Measurements from ENCODE around the gene TBC1D14.

TBC1D14 gene

DNA sequence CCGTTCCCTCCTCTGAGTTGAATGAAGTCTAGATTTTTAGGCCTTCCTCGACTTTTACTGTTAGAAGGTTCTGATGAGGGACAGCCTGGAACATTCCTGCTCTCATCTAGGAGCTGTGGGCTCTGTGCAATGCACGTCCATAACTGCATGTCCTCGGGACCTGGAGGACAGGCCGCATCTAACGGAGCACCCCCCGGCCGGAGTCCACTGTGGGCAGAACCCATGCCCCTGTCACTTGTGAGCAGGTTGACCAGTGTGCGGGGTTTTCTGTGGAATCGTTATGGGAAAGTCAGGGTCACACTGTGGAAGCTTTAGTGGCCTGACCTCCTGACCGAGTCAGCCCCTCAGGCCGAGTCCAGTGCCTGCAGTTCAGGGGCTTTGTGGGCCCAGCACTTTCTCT is 114.3 kb downstream of the TBC1D14 start:
- TF ChIP-seq SIN3A (IDR thresholded peaks at IDR 0.05; ENCODE audit: borderline replicate concordance, insufficient read depth, low read length) (no peak), FOXP2 (optimal IDR thresholded peaks at IDR 0.05; ENCODE audit: borderline replicate concordance, extremely low read depth, extremely low read length, insufficient read depth) (no peak)

DNA sequence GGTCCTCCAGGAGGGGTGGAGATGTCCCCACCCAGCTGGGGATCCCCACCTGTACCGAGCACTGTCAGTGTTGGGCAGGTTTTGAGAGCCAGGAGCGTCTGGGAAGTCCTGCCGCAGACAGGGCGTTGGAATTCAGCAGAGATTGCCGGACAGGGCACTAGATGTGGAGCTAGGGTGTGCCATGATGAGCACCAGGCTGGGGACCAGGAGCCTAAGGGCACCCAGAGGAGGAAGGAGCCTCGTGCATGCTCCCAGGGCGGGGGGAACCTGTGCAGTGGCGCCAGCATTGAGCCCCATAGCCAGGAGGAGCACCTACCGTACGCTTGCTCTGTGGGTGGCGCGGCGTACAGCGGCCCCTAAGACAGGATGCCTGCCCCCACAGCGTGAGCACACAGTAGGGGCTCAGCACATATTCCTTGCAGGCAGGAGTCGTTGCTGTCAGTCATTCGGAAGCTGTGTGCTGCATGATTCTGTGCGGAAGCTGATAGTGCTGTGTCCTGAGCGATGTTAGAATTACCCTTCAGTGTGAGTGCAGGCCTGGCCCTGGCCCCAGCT is 114.8 kb downstream of the TBC1D14 start:
- no peak for TF ChIP-seq TAF1 (IDR thresholded peaks at IDR 0.05; ENCODE audit: borderline replicate concordance, insufficient read depth, low read length)
- TF ChIP-seq, protein P1, sequence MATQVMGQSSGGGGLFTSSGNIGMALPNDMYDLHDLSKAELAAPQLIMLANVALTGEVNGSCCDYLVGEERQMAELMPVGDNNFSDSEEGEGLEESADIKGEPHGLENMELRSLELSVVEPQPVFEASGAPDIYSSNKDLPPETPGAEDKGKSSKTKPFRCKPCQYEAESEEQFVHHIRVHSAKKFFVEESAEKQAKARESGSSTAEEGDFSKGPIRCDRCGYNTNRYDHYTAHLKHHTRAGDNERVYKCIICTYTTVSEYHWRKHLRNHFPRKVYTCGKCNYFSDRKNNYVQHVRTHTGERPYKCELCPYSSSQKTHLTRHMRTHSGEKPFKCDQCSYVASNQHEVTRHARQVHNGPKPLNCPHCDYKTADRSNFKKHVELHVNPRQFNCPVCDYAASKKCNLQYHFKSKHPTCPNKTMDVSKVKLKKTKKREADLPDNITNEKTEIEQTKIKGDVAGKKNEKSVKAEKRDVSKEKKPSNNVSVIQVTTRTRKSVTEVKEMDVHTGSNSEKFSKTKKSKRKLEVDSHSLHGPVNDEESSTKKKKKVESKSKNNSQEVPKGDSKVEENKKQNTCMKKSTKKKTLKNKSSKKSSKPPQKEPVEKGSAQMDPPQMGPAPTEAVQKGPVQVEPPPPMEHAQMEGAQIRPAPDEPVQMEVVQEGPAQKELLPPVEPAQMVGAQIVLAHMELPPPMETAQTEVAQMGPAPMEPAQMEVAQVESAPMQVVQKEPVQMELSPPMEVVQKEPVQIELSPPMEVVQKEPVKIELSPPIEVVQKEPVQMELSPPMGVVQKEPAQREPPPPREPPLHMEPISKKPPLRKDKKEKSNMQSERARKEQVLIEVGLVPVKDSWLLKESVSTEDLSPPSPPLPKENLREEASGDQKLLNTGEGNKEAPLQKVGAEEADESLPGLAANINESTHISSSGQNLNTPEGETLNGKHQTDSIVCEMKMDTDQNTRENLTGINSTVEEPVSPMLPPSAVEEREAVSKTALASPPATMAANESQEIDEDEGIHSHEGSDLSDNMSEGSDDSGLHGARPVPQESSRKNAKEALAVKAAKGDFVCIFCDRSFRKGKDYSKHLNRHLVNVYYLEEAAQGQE (IDR thresholded peaks at IDR 0.05; ENCODE audit: insufficient read depth in 1 of 2, low read depth in 2 of 2, low read length in 2 of 2) = no peak
- TF ChIP-seq POLR2AphosphoS5 (IDR thresholded peaks at IDR 0.05; ENCODE audit: low read depth, low read length) = no peak
- TF ChIP-seq SIN3A (IDR thresholded peaks at IDR 0.05; ENCODE audit: borderline replicate concordance, insufficient read depth, low read length) = no peak
- TF ChIP-seq FOXP2 (optimal IDR thresholded peaks at IDR 0.05; ENCODE audit: borderline replicate concordance, extremely low read depth, extremely low read length, insufficient read depth) = no peak

DNA sequence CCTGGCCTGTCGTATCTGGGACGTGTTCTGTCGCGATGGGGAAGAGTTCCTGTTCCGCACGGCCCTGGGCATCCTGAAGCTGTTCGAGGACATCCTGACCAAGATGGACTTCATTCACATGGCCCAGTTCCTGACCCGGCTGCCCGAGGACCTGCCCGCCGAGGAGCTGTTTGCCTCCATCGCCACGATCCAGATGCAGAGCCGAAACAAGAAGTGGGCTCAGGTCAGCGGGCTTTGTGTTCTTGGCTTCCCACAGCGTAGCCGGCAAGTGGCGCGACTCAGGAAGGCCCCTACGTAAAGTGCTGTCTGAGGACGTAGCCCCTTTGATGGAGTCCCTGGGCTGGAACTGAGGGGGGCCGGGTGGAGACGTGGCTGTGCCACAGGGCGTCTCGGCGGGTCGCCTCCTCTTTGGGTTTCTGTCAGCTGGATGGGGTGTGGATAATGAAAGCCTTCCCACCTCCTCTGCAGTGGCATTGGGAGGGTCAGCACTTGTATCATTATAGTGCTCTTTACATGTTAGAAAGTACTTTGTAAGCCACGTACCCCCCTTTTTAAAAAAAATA is 115.5 kb downstream of the TBC1D14 start:
- TF ChIP-seq SIN3A (IDR thresholded peaks at IDR 0.05; ENCODE audit: borderline replicate concordance, insufficient read depth, low read length) (no peak), TAF1 (IDR thresholded peaks at IDR 0.05; ENCODE audit: borderline replicate concordance, insufficient read depth, low read length) (no peak), POLR2AphosphoS5 (IDR thresholded peaks at IDR 0.05; ENCODE audit: low read depth, low read length) (no peak), FOXP2 (optimal IDR thresholded peaks at IDR 0.05; ENCODE audit: borderline replicate concordance, extremely low read depth, extremely low read length, insufficient read depth) (no peak)
- TF ChIP-seq, protein P1 (IDR thresholded peaks at IDR 0.05; ENCODE audit: insufficient read depth in 1 of 2, low read depth in 2 of 2, low read length in 2 of 2) = no peak

DNA sequence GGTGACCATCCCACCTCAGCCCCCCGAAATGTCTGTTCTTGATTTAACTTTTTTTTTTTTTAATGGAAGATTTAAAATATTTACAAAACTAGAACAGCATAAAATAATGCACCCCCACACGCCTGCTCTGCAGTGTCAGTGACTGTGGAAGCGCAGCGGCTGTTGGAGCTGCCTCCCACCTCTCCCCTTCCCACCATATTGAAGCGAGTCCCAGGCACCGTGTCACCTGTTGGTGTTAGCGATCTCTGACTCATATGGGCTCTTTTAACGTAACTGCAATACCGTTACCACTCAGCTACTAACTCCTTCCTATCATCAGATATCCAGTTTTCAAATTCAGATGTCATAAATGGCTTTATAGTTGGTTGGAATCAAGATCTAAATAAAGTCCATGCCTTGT is 116.5 kb downstream of the TBC1D14 start:
- TF ChIP-seq POLR2AphosphoS5 (IDR thresholded peaks at IDR 0.05; ENCODE audit: low read depth, low read length) = no peak
- TF ChIP-seq, protein P1 (IDR thresholded peaks at IDR 0.05; ENCODE audit: insufficient read depth in 1 of 2, low read depth in 2 of 2, low read length in 2 of 2) = no peak
- TF ChIP-seq FOXP2 (optimal IDR thresholded peaks at IDR 0.05; ENCODE audit: borderline replicate concordance, extremely low read depth, extremely low read length, insufficient read depth) = no peak
- TF ChIP-seq TAF1 (IDR thresholded peaks at IDR 0.05; ENCODE audit: borderline replicate concordance, insufficient read depth, low read length) = no peak
- no peak for TF ChIP-seq SIN3A (IDR thresholded peaks at IDR 0.05; ENCODE audit: borderline replicate concordance, insufficient read depth, low read length)

DNA sequence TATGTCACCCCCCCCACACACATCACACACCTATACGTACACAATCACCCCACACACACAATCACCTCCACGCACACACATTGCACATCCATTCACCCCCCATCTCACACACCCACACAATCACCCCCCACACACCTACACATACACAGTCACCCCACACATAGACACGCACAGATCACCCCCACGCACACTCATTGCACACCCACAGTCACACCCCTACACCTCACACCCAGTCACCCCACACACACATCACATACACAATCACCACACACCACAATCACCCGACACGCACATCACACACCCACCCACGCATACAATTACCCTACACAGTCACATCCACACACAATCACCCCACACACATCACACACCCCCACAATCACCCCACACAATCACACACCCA is 117.7 kb downstream of the TBC1D14 start:
- no peak for TF ChIP-seq POLR2AphosphoS5 (IDR thresholded peaks at IDR 0.05; ENCODE audit: low read depth, low read length)
- no peak for TF ChIP-seq SIN3A (IDR thresholded peaks at IDR 0.05; ENCODE audit: borderline replicate concordance, insufficient read depth, low read length)
- no peak for TF ChIP-seq FOXP2 (optimal IDR thresholded peaks at IDR 0.05; ENCODE audit: borderline replicate concordance, extremely low read depth, extremely low read length, insufficient read depth)
- TF ChIP-seq, protein P1 (IDR thresholded peaks at IDR 0.05; ENCODE audit: insufficient read depth in 1 of 2, low read depth in 2 of 2, low read length in 2 of 2) = no peak
- TF ChIP-seq TAF1 (IDR thresholded peaks at IDR 0.05; ENCODE audit: borderline replicate concordance, insufficient read depth, low read length) = no peak

Measured in PFSK-1 (cell line).